ENCODE measurements around the gene PTGFRN. TPM values are rescaled to one million over a fixed set of nuclear protein-coding genes. Genes with fewer than 3 reads are reported as not detected.

Gene PTGFRN
- total RNA-seq, 1 experiment from 2014 or later: 57.4 TPM

- Histone ChIP-seq H3K9me2 (replicated peaks; ENCODE audit: low read length) (no peaks in the 10 kb centered on the region), H3K4me2 (ENCODE audit: low read length) (no peak overlapping the region), H3K4me1 (ENCODE audit: insufficient read depth, low read length) (0 out of 2 replicates have a peak, but pooled peaks cover 2% of the 10 kb centered on the region), H3K9ac (ENCODE audit: low read length) (no peak overlapping the region), H3K4me3 (ENCODE audit: low read length) (no peak overlapping the region), H2AFZ (ENCODE audit: low read length) (no peak overlapping the region), H3K36me3 (ENCODE audit: low read depth, low read length) (0 out of 2 replicates have a peak, but pooled peaks cover 2% of the 10 kb centered on the region), H3K27me3 (ENCODE audit: low read length) (no peaks in the 10 kb centered on the region), H3K79me2 (ENCODE audit: low read length) (no peaks in the 10 kb centered on the region), H4K20me1 (ENCODE audit: low read length) (no peaks in the 10 kb centered on the region), H3F3A (ENCODE audit: low read length, unreplicated experiment) (no peaks in the 10 kb centered on the region), H3K27ac (ENCODE audit: low read length) (no peak overlapping the region), H3K9me3 (ENCODE audit: low read length) (no peaks in the 10 kb centered on the region)
- CTCF ChIA-PET: no interaction called here
- ATAC-seq (no peak), DNase-seq (no peak)
- TF ChIP-seq CTCF (conservative IDR thresholded peaks at IDR 0.05; ENCODE audit: low read depth, low read length) (no peak), EZH2 (IDR thresholded peaks at IDR 0.05; ENCODE audit: low read length, unreplicated experiment) (no peak)
- POLR2A ChIA-PET (ENCODE audit: unreplicated experiment): no interaction called here
- intact Hi-C loops (cut with micrococcal nuclease): no loop called here
- no TSS peak for BruUV-seq (replicated peaks)
These were observed 84.7 kb downstream of the PTGFRN start for GRCh38 chr1:116994411-116994810.

- no peak for ATAC-seq
- TF ChIP-seq CTCF (conservative IDR thresholded peaks at IDR 0.05; ENCODE audit: low read depth, low read length): no peak
- TF ChIP-seq EZH2phosphoT487 (IDR thresholded peaks at IDR 0.05; ENCODE audit: borderline replicate concordance, low read length): no peak
- no peak for TF ChIP-seq EZH2 (IDR thresholded peaks at IDR 0.05; ENCODE audit: low read length, unreplicated experiment)
- Histone ChIP-seq H2AFZ (ENCODE audit: low read length) (no peak overlapping the region), H3K27me3 (ENCODE audit: low read length) (no peaks in the 10 kb centered on the region), H3K36me3 (ENCODE audit: low read depth, low read length) (no peaks in the 10 kb centered on the region), H3F3A (ENCODE audit: low read length, unreplicated experiment) (no peaks in the 10 kb centered on the region), H3K79me2 (ENCODE audit: low read length) (no peaks in the 10 kb centered on the region), H3K4me2 (ENCODE audit: low read length) (no peak overlapping the region), H4K20me1 (ENCODE audit: low read length) (no peaks in the 10 kb centered on the region), H3K9me3 (ENCODE audit: low read length) (no peaks in the 10 kb centered on the region), H3K4me1 (ENCODE audit: insufficient read depth, low read length) (0 out of 2 replicates have a peak, but pooled peaks cover 5% of the 10 kb centered on the region), H3K9ac (ENCODE audit: low read length) (no peak overlapping the region), H3K9me2 (replicated peaks; ENCODE audit: low read length) (no peaks in the 10 kb centered on the region), H3K4me3 (ENCODE audit: low read length) (no peak overlapping the region), H3K27ac (ENCODE audit: low read length) (no peak overlapping the region)
- BruUV-seq (replicated peaks): no TSS peak
- ChIA-PET CTCF (no interaction called here), POLR2A (ENCODE audit: unreplicated experiment) (no interaction called here)
- peak; percentile 19 for DNase-seq
- intact Hi-C loops (cut with micrococcal nuclease): no loop called here
These were observed 87.3 kb downstream of the PTGFRN start for GRCh38 chr1:116997066-116997465.

GRCh38 chr1:116997636-116998035 lies 87.9 kb downstream of the PTGFRN start:
- CTCF ChIA-PET: no interaction called here
- BruUV-seq (replicated peaks): no TSS peak
- no peak for TF ChIP-seq EZH2 (IDR thresholded peaks at IDR 0.05; ENCODE audit: low read length, unreplicated experiment)
- TF ChIP-seq EZH2phosphoT487 (IDR thresholded peaks at IDR 0.05; ENCODE audit: borderline replicate concordance, low read length): no peak
- no peak for TF ChIP-seq CTCF (conservative IDR thresholded peaks at IDR 0.05; ENCODE audit: low read depth, low read length)
- DNase-seq (no peak), ATAC-seq (no peak)
- no peak overlapping the region for H3K4me3 ChIP-seq (ENCODE audit: low read length)
- H3K4me1 ChIP-seq (ENCODE audit: insufficient read depth, low read length): 0 out of 2 replicates have a peak, but pooled peaks cover 5% of the 10 kb centered on the region
- intact Hi-C loops (cut with micrococcal nuclease): no loop called here
- no peaks in the 10 kb centered on the region for H3K9me3 ChIP-seq (ENCODE audit: low read length)
- no peak overlapping the region for H3K27ac ChIP-seq (ENCODE audit: low read length)
- no peaks in the 10 kb centered on the region for H3K27me3 ChIP-seq (ENCODE audit: low read length)
- no peak overlapping the region for H2AFZ ChIP-seq (ENCODE audit: low read length)
- no peaks in the 10 kb centered on the region for H3F3A ChIP-seq (ENCODE audit: low read length, unreplicated experiment)
- no peaks in the 10 kb centered on the region for H3K36me3 ChIP-seq (ENCODE audit: low read depth, low read length)
- no peak overlapping the region for H3K4me2 ChIP-seq (ENCODE audit: low read length)
- no peak overlapping the region for H3K9ac ChIP-seq (ENCODE audit: low read length)
- H3K79me2 ChIP-seq (ENCODE audit: low read length): no peaks in the 10 kb centered on the region
- POLR2A ChIA-PET (ENCODE audit: unreplicated experiment): no interaction called here
- no peaks in the 10 kb centered on the region for H3K9me2 ChIP-seq (replicated peaks; ENCODE audit: low read length)
- no peaks in the 10 kb centered on the region for H4K20me1 ChIP-seq (ENCODE audit: low read length)
